GM10266 (cell line): ENCODE measurements around the gene AQP2.

Experiments used
- DNase-seq: peaks from one replicate; pipeline ENCODE4 v3.0.0; 2012; ENCODE audit errors: extremely low spot score
- TF ChIP-seq, protein P1 (sequence below): IDR thresholded peaks from 2 replicates; pipeline ENCODE4 v1.5.1; 2012; ENCODE audit warnings: mild to moderate bottlenecking, low read depth; ENCODE audit not compliant: control insufficient read depth, insufficient read depth; ENCODE audit errors: missing control alignments

The AQP2 gene

DNA sequence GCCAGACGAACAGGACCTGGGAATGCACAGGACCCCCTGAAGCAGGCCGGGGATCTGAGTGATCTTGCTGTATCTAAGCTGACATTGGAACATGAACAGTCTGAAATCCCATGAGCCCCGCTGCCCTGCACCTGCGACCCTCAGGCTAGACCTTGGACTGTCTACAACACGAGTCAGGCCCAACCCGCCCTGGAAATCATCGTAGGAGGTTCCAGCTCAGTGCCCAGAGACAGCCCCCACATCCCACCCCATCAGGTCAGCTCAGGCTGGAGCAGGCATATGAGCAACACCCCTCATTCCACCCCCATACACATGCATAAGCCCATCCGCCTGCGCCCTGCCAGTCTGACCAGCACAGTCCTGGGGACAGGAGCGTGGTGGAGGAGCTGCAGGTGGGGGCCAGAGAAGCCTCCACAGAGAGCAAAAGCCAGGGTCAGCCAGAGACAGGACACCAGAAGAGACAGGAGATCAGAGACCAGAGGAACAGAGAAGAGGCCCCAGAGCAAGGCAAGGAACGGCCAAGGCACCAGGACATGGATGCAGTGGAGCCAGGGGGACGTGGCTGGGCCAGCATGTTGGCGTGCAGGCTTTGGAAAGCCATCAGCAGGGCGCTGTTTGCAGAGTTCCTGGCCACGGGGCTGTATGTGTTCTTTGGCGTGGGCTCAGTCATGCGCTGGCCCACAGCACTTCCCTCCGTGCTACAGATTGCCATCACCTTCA is 22.3 kb downstream of the AQP2 start, which contains the start of gene AQP6:
Gene AQP6 (plus strand): TSS at position 307 of the 720 bp plus-strand sequence. CDS start 227 bp downstream, at position 534.
- TF ChIP-seq, protein P1, sequence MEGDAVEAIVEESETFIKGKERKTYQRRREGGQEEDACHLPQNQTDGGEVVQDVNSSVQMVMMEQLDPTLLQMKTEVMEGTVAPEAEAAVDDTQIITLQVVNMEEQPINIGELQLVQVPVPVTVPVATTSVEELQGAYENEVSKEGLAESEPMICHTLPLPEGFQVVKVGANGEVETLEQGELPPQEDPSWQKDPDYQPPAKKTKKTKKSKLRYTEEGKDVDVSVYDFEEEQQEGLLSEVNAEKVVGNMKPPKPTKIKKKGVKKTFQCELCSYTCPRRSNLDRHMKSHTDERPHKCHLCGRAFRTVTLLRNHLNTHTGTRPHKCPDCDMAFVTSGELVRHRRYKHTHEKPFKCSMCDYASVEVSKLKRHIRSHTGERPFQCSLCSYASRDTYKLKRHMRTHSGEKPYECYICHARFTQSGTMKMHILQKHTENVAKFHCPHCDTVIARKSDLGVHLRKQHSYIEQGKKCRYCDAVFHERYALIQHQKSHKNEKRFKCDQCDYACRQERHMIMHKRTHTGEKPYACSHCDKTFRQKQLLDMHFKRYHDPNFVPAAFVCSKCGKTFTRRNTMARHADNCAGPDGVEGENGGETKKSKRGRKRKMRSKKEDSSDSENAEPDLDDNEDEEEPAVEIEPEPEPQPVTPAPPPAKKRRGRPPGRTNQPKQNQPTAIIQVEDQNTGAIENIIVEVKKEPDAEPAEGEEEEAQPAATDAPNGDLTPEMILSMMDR, result no peak
- DNase-seq, result no peak

DNA sequence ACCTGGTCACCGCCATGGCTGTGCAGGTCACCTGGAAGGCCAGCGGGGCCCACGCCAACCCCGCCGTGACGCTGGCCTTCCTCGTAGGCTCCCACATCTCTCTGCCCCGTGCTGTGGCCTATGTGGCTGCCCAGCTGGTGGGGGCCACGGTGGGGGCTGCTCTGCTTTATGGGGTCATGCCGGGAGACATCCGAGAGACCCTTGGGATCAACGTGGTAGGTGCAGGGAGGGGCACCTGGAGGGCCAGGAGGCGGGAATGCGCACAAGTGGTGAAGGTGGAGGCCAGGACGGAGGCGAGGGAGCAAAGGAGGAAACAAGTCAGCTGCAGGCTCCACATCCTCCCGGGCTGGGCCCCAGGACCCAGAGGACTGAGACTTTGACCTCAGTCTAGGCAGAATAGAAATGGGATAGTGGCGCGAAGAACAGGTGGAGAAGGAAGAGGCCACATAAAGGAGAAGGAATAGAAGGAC is 22.9 kb downstream of the AQP2 start:
- TF ChIP-seq, protein P1, result no peak
- no peak for DNase-seq

DNA sequence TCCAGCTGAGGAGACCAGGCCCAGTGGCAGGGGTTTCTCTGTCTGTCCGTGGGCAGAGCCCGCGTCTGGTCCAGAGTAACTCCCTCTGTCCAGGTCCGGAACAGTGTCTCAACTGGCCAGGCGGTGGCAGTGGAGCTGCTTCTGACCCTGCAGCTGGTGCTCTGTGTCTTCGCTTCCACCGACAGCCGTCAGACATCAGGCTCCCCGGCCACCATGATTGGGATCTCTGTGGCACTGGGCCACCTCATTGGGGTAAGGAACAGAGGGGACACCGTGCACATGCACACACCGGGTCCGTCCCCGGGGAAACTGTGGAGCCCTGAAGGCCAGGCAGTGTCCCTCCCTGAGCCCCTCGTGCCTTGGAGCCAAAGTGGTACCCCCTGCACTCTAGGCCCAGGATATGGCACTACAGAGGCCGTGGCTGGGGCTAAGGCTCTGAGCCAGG is 23.7 kb downstream of the AQP2 start:
- no peak for DNase-seq

DNA sequence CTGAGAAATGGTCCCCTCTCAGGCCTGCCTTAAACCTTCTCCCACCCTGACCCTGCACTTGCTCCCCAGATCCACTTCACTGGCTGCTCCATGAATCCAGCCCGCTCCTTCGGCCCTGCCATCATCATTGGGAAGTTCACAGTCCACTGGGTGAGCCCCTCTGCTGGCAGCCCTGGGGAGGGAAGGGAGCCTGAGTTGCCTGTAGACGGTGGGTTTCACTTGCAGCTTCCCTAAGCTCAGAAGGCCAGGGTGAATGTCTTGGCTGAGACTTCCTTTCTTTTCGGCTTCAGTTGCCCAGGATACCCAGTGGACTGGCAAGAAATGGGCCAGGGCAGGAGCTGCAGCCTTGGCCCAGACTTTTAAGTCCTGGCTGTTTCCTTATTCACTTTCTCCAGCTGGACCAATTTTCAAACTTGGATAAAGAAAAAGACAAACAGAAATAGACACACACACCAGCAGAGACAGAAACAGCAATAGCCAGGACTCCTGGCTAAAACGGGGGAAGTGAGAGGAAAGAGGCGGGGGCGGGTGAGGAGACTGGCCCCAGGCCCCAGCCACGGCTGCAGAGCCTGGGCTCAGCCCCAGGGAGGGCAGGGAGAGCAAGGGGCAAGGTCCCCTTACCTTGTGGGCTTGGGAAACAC is 24.3 kb downstream of the AQP2 start:
- DNase-seq, result no peak
- TF ChIP-seq, protein P1, result no peak

More for the DNA sequence above, 23.7 kb downstream of the AQP2 start:
- TF ChIP-seq, protein P1, result no peak

DNA sequence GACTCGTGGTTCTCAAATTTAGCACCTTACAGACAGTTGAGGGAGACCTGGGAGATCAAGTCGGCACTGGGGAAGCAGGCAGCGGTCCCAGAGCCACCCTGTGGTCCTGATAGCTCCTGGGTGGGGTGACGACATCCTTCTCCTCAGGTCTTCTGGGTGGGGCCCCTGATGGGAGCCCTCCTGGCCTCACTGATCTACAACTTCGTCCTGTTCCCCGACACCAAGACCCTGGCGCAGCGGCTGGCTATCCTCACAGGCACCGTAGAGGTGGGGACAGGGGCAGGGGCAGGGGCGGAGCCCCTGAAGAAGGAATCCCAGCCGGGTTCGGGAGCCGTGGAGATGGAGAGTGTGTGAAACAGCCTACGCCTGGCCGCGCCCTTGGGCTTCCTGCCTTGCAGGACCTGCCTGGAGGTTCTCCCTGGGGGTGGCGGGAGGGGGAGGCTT is 24.8 kb downstream of the AQP2 start:
- no peak for DNase-seq
- TF ChIP-seq, protein P1, result no peak

DNA sequence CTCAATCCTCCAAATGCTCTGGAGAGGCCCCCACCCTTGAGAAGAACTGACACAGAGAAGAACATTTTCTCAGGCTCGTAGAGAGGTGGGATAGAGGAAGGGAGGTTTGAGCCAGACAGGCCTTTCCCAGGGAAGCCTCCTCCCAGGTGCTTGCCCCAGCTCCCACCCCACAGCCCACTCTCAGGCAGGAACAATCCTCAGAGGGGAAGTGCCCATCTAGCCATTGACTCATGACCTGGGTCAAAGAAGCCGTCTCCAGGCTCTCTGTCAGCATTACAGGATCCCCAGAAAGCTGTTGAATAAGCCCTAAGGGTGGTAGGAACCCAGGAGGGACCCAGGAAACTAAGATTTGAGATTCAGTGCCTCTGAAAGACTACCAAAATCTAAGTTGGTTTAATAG is 26.0 kb downstream of the AQP2 start:
- TF ChIP-seq, protein P1, result no peak
- no peak for DNase-seq

DNA sequence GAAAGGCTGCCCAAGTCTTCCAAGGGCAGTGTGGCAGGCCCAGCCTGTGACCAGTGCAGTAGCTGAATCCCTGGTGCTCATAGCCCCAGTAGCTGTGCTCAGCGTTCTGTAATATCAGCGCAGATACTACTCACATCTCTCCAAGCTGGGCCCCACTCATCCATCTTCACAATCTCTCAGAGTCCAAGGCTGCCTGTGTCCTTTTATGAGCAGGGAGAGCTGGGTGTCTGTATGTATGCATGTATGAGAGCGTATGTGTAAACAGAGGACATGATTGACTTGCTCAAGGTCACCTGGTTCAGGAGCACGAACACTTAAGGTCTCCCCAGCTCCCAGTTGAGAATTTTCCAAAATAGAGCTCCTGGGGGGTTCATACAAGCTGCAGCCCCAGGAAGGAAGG is 27.6 kb downstream of the AQP2 start:
- TF ChIP-seq, protein P1, result no peak
- DNase-seq, result no peak
